AG04450 (cell line): ENCODE results near the gene C11orf65. TPM values are rescaled to one million over a fixed set of nuclear protein-coding genes. Genes with fewer than 3 reads are reported as not detected.

ENCODE experiments used
- CTCF ChIA-PET: fragments of 300-600, 350-600 bp; formaldehyde crosslinking; extraction: SDS; loops from one replicate; lab custom pipeline; 2022; ENCODE audit warnings: antibody characterized with exemption, inconsistent platforms; lab: Charles Lee
- POLR2A ChIA-PET: fragments of 350-600 bp; formaldehyde crosslinking; extraction: SDS; loops from one replicate; lab custom pipeline; 2021; ENCODE audit warnings: antibody characterized with exemption, inconsistent platforms; lab: Yijun Ruan, JAX
- DNase-seq: peaks from one replicate; pipeline ENCODE4 v3.0.0-alpha.2; 2011; ENCODE audit warnings: low read depth, low spot score
- H3K27ac ChIP-seq: one replicate; pipeline ENCODE4 v1.5.1; 2012; ENCODE audit warnings: low read depth, low read length, control low read depth
- H3K27me3 ChIP-seq: one replicate; pipeline ENCODE4 v1.6.0; 2012; ENCODE audit warnings: low read length; ENCODE audit not compliant: control insufficient read depth, insufficient read depth
- H3K4me3 ChIP-seq: 2 replicates; pipeline ENCODE4 v1.5.1; 2011; ENCODE audit warnings: mild to moderate bottlenecking, low read depth, low read length, control low read depth
- H3K9me3 ChIP-seq: 2 replicates; pipeline ENCODE4 v1.5.1; 2012; ENCODE audit warnings: low read length; ENCODE audit not compliant: control insufficient read depth, insufficient read depth
- CTCF ChIP-seq: IDR thresholded peaks from 2 replicates; pipeline ENCODE4 v1.5.1; 2011; ENCODE audit warnings: low read depth, low read length, control low read depth, inconsistent platforms
- polyA plus RNA-seq: library from polyadenylated mRNA; depleted of rRNA; stranded (reverse); fragments of >200 nt; gene quantifications from 2 replicates; pipeline ENCODE4 v1.2.3, GENCODE V29; 2011

Gene C11orf65
- polyA plus RNA-seq, 1 experiment = 0.63 TPM

GRCh38 chr11:108351468-108351867 lies 115.9 kb downstream of the C11orf65 start:
- no peaks in the 10 kb centered on the region for H3K27me3 ChIP-seq
- POLR2A ChIA-PET = no interaction called here
- no peak for DNase-seq
- CTCF ChIA-PET = no interaction called here
- TF ChIP-seq CTCF = no peak
- no peaks in the 10 kb centered on the region for H3K9me3 ChIP-seq
- H3K4me3 ChIP-seq = no peak overlapping the region
- no peak overlapping the region for H3K27ac ChIP-seq

DNA sequence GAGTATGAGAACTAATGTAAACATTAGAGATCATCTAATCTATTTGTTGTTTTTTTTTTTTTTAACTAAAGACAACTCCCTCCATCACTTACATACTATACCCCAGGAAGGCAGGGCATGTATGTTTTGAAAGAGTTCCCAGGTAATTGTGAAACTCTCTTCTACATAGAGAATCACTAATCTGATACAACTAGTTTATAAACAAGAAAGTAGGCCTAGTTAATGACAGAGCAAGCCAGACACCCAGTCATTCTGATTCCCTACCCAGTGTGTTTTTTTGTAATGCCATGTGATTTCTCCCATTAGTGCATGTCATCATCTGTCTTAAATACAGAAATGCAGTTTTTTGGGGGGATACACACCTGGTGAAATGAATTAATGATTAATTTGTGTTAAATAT lies 120.9 kb downstream of the C11orf65 start:
- Histone ChIP-seq H3K9me3 (no peaks in the 10 kb centered on the region), H3K27ac (no peak overlapping the region), H3K4me3 (no peak overlapping the region), H3K27me3 (no peaks in the 10 kb centered on the region)
- POLR2A ChIA-PET = no interaction called here
- CTCF ChIA-PET = no interaction called here
- no peak for TF ChIP-seq CTCF
- no peak for DNase-seq

DNA sequence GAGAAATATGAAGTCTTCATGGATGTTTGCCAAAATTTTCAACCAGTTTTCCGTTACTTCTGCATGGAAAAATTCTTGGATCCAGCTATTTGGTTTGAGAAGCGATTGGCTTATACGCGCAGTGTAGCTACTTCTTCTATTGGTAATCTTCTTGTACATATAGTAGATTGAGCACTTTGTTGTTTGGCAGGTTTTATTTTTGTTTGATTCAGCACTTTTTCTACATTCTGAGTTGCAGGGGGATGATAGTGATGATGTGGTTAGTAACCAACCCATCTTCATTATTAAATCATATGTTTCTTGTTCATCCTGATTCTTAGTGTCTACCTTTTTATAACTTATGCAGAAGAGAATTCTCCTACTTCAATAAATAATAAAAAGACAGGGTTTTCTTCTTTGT lies 121.6 kb downstream of the C11orf65 start:
- ChIA-PET POLR2A (no interaction called here), CTCF (interaction anchor here (0.6 kb wide), 1 partner anchor 272 kb away, joined by 3 read pairs; no protein-coding TSS in a partner anchor)
- no peak for DNase-seq
- no peak for TF ChIP-seq CTCF
- Histone ChIP-seq H3K27me3 (no peaks in the 10 kb centered on the region), H3K27ac (no peak overlapping the region), H3K4me3 (no peak overlapping the region), H3K9me3 (no peaks in the 10 kb centered on the region)

DNA sequence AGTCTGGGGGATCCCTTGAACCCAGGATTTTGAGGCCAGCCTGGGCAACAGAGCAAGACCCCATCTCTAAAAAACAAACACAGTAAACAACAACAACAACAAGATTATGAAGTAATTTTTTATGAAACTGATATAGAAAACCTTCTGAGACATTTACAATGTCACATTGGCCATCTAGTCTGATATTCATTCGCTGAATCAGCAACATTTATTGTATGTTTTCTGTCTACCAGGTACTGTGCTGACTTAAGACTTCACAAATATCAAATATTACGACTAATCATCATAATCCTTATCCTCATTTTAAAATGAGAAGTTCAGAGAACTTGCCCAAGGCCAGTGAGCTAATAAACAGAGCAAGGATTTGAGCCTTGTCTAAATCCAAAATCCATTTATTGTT lies 123.6 kb downstream of the C11orf65 start:
- no peak for DNase-seq
- Histone ChIP-seq H3K9me3 (no peaks in the 10 kb centered on the region), H3K4me3 (no peak overlapping the region), H3K27me3 (no peaks in the 10 kb centered on the region), H3K27ac (no peak overlapping the region)
- CTCF ChIA-PET = no interaction called here
- POLR2A ChIA-PET = no interaction called here
- no peak for TF ChIP-seq CTCF

- no peak for DNase-seq
- Histone ChIP-seq H3K27ac (no peak overlapping the region), H3K9me3 (no peaks in the 10 kb centered on the region), H3K27me3 (no peaks in the 10 kb centered on the region), H3K4me3 (no peak overlapping the region)
- TF ChIP-seq CTCF = no peak
- CTCF ChIA-PET = interaction anchor here (0.6 to 1.4 kb wide), 2 partner anchors 23 to 307 kb away, joined by 5 to 6 read pairs; no protein-coding TSS in a partner anchor
- POLR2A ChIA-PET = no interaction called here
Observed at GRCh38 chr11:108341654-108342053, 125.7 kb downstream of the C11orf65 start.
